NCI-H526 (cell line): ENCODE measurements around the gene SIRT2.
A peak's percentile ranks its signal among the peaks of the same experiment; 100 is the strongest.

Experiments
- DNase-seq, 2 experiments: peaks; one replicate each; lab custom pipeline; 2025; lab: John Stamatoyannopoulos, UW

The SIRT2 gene

DNA sequence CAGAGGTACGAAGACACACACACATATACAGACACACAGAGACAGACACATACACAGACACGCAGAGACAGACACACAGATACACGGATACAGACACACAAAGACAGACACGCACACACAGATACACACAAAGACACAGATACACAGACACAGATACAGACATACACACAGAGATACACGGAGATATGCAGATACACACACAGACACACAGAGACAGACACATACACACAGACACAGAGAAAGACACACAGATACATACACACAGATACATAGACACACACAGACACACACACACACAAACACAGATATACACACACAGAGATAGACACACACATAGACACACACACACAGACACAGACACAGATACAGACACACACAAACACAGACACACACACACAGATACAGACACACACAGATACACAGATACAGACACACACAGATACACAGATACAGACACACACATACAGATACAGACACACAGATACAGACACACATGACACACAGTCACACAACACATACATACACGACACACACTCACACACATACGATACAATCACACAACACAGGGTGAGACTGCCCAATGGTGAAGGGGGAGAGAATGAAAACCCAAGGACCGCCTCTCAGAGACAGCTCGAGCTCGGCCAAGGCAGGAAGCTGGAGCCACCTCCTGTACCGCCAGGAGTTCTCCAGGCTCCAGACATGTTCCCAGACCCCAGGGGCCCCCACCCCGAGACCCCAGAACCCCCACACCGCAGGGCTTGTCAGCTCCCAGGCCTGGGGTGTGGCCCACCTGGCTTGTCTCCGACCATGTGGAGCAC, 21.4 kb upstream of the SIRT2 start:
- no peak for DNase-seq

DNA sequence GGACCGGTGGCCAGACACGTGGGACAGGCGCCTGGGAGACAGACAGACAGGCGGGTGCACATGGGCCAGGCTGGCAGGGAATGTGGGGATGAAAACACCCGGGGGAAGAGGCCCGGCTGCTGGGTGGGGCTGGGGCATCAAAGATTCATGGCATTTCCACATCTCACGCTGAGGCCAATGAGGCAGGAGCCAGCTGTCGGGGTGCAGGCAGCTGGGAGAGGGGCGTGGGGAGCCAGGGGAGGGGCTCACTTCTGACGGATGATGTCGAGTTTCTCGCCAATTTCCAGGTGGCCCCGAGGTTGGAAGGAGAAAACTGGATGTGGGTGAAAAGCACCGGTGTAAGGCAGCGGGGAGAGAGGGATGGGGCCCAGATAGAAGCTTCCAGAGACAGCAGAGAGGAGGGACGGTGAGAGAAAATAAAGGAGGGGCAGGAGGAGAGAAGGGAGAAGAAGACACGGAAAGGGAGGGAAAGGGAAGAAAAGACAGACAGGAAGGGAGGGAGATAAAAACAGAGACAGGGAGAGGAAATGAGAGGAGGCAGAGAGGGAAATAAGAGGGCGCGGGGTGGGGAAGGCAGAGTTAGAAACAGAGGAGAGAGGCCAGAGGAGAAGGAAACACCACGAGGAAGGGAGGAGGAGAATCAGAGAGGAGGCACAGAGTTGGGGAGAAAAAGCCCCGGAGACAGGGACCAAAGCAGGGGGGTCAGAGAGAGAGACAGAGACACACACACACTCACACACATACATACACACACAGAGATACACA, 20.6 kb upstream of the SIRT2 start:
- no peak for DNase-seq

DNA sequence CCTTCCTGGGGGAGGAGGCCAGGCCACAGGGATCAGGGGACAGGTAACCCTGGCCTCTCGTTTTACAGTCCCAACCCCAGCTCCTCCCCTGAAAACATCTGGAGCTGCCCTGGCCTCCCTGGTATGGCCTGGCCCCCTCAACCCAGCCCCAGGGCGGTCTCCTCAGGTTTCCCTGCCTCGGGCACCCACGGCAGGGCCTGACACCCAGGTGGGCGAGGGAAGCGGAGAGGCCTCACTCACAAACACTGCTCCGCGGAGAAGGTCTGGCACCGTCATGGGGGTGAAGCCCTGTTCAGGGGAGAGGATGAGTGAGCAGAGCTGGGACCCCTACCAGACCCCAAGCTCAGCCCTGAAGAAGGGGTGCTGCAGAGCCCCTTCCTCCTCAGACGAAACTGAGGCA, 19.1 kb upstream of the SIRT2 start:
- DNase-seq = no peak

DNA sequence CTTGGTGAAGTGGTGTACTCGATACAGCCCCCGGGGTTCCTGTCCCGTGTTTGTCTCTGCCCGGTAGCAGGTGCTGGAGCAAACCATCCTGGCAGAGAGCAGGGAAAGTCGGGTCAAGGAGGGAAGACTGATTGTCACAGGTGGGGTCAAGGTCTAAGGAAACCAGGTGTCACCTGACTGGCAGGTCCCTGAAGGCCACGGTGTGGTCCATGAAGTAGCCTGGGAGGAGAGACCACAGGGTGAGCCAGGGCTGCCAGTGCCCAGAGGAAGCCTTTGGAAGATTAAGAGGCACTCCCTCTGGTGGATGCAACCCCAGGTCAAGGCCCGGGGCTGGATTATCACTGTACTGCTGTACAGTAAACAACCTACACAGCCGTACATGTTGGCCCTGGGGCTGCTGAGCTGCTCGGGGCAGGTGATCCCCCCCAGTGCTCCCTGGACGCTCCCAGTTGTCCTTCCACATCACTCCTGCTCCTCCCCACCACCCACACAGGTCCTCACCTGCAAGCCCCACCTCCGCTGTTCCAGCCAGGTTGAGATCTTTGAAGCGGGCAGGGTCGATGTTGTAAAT, 18.6 kb upstream of the SIRT2 start:
- DNase-seq = peak in 1 of 2 experiments; percentile 49

DNA sequence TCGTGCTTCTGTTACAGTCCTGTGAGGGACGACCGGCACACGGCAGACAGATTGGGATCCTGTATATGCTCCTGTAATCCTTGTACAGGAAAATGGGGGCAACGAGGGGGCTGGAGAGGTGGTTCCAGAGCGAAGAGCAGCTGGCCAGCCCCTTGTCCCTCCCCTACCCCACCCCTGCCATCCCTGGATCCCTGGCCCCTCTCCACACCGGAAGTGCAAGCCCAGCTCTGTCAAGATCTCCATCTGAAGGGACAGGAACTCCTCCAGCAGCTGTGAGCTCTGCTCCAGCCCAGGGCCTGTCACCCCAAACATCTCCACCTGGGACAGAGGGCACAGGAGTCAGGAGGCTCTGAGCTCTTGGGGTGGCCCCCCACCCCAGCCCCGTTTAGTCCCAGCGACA, 18.1 kb upstream of the SIRT2 start:
- no peak for DNase-seq

DNA sequence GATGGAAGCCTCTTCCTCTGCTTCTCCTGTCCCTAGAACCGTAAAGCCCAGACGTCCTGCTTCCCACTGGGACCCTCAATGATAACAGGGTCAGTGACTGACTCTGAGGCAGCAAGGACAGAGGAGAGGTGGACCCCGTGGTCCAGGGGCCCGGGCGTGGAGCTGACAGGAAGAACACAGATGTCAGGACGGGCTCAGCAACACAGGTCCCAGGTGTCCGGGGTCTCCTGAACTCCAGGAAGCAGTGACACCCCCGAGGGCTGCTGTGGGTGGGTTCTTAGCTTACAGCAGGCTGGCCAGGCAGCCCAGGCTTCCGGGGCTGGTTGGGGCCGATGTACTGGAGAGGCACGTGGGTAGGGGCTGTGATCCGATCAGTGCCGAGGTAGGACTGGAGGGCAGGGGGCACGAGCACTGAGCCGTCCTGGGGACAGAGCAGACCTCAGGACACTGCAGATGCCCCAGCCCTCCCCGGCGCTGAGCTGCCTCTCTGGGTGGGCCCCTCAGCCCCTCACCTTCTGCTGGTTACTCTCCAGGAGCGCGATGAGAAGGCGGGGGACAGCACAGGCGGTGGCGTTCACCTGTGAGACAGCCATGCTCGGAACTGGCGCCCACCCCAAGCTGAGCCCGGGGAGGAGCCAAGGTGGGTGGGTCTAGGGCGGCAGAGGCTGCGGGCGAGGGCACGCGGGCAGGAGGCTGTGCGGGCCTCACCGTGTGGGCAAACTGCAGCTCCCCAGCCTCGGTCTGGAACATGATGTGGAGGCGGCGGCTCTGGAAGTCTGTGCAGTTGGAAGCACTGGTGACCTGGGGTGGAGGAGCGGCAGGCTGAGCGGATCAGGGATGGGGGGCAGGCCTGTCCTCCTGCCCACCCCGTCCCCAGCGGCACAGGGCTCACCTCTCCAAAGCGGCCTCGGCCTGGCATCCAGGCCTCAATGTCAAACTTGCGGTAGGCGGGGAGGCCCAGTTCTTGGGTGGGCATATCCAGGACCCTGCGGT, 16.2 kb upstream of the SIRT2 start:
- no peak for DNase-seq

DNA sequence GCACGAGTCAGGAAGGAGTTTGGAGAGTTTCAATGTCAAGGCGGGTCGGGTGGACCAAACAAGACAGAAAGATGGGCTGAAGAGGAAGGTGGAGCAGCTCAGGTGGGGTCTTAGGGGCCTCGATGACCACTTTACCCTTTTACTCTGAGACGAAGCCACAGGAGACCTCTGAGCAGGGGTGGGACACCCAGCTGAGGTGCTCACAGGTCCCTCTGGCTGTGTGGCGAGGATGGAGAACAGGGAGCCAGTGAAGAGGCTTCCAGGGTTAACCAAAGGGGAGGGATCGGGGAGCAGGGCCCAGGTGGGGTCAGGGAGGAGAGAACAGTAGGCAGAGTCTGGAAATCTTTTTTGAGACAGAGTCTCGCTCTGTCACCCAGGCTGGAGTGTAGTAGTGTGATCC, 14.5 kb upstream of the SIRT2 start:
- DNase-seq = no peak

DNA sequence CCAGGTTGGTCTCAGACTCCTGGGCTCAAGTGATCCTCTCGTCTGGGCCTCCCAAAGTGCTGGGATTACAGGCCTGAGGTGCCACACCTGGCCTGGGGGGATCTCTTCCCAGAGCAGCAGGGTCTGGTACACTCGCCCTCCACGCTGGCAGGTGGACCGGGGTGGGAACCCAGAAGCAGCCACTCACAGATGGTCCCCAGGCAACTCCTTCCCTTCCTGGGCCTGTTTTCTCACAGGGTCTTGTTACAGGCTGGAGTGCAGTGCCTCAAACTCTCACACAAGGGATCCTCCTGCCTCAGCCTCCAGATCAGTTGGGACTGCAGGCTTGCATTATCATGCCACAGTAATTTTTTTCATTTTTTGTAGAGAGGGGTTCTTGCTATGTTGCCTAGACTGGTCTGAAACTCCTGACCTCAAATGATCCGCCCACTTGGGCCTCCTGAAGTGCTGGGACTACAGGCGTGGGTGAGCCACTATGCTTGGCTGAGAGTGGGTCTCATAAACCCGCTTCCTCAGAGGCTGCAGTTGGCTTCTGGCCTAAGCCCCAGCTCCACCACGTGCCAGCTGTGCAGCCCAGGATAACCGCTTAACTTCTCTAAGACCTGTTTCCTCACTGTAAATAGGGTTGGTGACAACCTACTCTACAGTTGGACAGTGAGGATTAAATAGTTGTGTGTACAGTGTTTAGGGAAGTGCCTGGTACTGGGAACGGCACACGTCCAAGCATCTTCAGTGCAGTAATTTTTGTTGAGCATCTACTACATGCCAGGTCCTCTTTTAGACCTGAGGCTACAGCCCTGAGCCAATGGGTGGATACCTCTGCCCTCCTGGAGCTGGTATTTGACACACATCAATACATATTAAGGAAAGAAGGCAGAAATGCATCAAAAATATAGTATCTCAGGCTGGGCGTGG, 13.4 kb upstream of the SIRT2 start:
- DNase-seq = no peak

DNA sequence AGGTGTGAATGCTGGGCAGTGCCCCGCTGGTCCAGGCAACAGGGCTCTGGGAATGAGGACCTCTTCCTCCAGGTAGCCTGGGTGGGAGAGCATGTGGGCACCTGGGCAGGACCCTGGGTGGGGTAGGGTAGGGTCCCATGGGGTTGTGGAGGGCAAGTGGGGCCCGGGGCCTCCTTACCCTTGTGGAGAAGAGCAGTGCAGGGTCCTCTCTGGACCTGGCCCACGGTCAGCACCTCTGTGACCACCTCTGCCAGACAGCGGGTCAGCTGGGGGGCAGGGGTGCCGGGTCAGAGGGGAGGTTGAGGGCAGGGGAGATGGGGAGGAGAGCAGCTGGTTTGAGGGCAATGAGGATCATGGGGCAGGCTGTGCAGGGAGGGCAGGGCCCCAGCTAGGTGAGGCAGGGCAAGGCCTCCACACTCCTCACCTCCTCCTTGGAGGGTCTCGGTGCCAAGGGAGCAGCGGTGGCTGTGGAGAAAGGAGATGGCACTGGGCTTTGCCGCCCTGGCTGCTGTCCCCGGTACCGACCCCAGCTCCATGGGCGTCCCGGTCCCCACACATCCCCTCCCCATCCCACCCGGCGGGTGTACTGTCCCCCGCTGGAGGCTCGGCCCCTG, 12.1 kb upstream of the SIRT2 start:
- no peak for DNase-seq

DNA sequence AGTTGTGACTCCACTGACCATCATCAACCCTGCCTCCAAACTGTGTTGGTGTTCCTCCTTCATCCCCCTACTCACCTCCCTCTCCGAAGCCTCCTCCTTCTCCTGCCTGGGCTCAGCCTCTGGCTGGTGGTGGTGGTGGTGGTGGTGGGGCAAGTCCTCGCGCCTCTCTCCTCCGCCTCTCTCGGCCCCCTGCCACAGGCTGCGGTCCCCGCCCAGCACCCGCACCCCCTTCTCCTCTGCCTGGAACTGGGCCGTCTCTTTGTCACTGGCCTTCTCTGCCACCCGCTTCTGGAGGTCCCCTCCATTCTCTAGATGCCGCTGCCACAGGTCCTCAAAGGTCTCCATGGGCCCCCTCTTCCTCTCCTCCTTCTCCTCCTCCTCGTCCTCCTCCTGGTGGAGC, 11.1 kb upstream of the SIRT2 start:
- DNase-seq = no peak

DNA sequence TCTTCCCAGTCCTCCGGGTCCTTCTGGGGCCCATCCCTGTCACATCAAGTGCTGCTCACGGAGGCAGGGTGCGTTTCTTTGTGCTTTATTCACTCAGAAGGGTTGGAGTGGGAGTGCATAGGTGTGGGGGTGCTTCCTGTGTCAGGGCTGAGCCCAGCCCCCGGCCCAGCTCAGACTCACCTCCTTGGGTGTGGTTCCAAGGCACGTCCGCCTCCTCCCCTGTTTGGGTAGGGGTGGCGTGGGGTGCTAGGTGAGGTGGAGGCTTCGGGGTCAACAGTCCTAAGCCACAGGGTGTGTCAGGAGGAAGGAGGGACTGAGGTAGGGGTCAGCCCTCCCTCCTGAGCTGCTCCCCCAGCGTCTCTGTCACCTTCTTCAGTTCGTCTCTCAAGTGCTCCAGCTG, 9.5 kb upstream of the SIRT2 start:
- no peak for DNase-seq

DNA sequence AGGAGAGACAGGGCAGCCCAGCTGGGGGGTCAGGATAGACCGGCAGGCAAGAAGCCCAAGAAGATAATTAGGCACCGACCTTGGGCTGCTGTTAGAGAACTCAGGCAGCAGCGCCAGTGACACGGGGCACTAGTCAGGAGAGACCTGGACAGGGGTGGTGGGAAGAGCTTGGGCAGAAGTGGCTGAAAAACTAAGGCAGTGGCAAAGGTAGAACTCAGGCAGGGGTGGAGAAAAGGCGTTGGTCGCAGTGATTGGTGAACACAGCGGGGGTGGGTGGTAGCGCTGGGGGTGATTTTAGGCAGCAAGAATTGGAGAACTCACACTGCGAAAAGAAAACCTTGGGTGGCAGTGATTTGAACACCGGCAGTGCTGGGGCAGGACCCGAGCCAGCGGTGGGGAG, 8.3 kb upstream of the SIRT2 start:
- DNase-seq = no peak

DNA sequence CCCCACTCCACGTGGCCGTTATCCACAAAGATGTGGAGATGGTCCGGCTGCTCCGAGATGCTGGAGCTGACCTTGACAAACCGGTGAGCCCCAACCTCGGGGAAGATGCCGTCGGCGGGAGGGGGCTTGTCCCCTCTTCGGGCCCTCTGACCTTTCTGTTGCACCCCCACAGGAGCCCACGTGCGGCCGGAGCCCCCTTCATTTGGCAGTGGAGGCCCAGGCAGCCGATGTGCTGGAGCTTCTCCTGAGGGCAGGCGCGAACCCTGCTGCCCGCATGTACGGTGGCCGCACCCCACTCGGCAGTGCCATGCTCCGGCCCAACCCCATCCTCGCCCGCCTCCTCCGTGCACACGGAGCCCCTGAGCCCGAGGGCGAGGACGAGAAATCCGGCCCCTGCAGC, 7.8 kb upstream of the SIRT2 start:
- DNase-seq = no peak

DNA sequence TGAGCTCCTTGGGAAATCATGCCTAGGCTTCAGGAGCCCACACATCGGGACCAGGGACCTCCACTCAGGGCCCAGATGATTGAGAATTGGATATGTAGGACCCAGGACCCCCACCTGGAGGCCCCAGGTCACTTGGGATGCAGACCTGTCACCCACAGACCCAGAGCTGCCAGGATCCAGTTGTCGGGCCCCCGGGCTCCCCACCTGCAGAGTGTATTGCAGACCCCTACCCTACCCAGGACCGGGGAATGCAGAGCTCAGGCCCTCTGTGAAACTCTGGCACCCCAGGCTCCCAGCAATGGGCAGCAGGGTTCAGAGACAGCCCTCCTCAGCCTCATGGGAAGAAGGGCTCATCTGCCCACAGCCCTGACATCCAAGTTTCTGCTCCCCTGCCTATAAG, 6.2 kb upstream of the SIRT2 start:
- no peak for DNase-seq

DNA sequence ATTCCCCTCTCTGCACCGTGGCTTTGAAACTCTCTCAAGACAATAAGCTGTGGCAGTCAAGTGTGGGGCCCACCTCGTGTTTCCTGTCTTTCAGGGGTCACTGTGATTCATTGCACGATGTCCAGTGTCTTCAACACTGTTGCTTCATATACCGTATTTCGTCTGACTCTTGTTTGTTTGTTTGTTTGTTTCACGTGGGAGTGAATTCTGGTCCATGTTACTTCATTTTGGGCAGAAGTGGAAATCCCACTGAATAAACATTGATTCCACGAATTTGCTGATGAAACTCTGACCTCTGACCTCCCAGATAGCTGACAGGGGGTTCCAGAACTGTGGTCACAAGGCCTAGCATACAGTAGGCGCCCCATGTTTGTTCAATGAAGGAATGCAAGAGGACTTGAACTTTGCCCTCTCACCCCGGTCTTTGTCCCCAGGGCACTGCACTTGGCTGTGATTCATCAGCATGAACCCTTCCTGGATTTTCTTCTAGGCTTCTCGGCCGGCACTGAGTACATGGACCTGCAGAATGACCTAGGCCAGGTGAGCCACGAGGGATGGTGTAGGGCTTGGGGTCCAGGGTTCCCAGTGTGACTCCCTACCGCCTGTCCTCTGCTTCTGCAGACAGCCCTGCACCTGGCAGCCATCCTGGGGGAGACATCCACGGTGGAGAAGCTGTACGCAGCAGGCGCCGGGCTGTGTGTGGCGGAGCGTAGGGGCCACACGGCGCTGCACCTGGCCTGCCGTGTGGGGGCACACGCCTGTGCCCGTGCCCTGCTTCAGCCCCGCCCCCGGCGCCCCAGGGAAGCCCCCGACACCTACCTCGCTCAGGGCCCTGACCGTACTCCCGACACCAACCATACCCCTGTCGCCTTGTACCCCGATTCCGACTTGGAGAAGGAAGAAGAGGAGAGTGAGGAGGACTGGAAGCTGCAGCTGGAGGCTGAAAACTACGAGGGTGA, 5.4 kb upstream of the SIRT2 start:
- no peak for DNase-seq

DNA sequence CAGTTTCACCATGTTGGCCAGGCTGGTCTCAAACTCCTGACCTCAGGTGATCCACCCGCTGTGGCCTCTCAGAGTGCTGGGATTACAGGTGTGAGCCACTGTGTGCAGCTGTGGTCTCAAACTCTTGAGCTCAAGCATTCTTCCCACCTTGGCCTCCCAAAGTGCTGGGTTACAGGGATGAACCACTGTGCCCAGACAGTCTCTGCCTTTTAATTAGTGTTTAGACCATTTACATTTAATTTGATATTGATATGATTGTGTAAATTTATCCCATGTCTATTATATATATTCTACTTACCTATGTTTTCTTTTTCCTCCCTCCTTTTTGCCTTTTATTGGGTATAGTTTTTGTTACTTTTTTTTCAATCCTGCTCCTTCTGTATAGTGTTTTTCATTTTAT, 2.3 kb upstream of the SIRT2 start:
- no peak for DNase-seq

DNA sequence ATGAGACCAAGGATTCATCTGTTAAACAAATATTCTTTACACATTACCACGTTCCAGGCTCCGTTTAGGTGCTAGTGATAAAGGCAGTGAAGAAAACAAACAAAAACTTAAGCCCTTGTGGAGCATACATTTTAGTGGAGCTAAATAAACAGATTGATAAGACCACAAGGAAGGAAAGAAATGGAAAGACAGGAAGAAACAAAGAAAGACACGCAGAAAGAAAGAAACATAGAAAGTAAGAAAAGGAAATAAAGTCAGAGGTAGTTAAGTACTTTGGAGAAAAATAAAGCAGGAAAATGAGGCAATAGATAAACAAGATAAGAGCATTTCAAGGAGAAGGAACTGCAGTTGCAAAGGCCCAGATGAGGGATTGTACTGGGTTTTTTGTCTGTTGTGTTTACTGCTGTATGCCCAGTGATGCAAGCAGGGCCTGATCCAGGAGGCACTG, 1.3 kb upstream of the SIRT2 start:
- DNase-seq = no peak

DNA sequence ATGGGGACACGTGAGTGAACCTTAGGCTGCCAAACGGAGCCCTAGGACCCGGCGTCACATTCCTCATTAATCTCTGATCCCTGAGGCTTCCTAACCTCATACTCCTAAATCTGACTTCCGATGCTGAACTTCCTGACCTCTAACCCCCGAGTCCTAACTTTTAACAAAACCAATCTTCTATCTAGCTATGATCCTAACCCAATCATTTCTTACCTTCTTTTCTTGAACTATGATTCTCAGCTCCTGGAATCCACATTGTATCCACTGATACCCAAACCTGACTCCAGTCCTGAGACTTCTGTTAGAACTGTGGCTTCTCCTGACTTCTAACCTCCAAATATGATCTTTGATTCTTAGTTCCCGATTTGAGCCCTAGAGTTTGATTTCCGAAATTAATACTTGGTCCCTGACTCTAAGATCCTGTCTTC, 798 bp upstream of the SIRT2 start:
- DNase-seq = no peak

DNA sequence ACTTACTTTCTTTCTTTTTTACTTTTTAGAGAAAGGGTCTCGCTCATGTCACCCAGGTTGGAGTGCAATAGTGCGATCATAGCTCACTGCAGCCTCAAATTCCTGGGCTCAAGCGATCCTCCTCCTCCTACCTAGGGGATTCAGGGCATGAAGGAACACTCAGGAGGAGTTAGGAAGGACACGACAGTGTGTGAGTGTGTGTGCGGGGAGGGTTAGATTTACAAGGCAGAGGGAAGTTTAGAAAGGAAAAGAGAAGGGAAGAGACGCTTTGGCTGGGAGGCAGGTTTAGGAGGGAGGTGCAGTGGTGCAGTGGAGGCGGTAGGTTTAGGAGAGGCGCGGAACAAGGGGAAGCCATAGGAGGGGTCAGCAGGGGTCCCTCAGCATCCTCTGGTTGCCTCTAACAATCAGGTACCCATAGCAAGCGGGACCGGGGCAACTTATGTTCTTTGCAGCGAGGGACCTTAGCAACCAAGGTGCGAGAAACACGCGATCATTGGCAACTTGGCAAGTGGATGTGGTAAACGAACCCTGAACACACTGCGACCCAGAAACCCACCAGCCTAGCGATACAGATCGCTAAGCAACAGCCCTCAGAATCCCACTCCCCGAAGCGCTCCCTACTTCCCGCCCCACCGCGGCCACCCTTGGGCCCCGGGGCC, 501 bp downstream of the SIRT2 start:
- DNase-seq = peak in 1 of 2 experiments; percentile 55
